Lower leg skin (tissue), 3 donors: ENCODE data around the gene CHD8.
"Not testable (repeated sequence)": the region's sequence is repeated elsewhere in the genome, so short reads cannot be mapped to it uniquely, and the experiment has no call there.

Experiments
- POLR2A ChIP-seq, 2 donors: fragments of 450-650 bp; IDR thresholded peaks; one replicate each; pipeline ENCODE4 v1.6.1; 2016 to 2017; ENCODE audit warnings: antibody characterized with exemption in 2 of 2, mild to moderate bottlenecking in 1 of 2, moderate library complexity in 1 of 2
- TF ChIP-seq, protein P1 (sequence below), 3 donors: fragments of 450-650 bp; IDR thresholded peaks; one replicate each; pipeline ENCODE4 v1.5.1; 2016; ENCODE audit warnings: antibody characterized with exemption in 3 of 3, mild to moderate bottlenecking in 3 of 3, moderate library complexity in 2 of 3

DNA sequence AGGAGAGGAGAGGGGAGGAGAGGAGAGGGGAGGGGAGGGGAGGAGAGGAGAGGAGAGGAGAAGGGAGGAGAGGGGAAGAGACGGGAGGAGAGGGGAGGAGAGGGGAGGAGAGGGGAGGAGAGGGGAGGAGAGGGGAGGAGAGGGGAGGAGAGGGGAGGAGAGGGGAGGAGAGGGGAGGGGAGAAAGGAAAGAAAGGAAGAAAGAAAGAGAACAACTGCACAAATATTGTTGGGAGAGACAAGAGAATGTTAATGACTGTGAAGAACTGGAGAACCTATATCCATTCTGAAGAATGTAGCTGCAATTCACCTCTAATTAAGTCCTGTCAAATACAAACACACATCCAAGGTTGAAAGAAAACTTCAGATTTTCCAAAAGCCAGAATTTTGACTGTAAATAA lies 13.3 kb downstream of the CHD8 start:
- TF ChIP-seq, protein P1, sequence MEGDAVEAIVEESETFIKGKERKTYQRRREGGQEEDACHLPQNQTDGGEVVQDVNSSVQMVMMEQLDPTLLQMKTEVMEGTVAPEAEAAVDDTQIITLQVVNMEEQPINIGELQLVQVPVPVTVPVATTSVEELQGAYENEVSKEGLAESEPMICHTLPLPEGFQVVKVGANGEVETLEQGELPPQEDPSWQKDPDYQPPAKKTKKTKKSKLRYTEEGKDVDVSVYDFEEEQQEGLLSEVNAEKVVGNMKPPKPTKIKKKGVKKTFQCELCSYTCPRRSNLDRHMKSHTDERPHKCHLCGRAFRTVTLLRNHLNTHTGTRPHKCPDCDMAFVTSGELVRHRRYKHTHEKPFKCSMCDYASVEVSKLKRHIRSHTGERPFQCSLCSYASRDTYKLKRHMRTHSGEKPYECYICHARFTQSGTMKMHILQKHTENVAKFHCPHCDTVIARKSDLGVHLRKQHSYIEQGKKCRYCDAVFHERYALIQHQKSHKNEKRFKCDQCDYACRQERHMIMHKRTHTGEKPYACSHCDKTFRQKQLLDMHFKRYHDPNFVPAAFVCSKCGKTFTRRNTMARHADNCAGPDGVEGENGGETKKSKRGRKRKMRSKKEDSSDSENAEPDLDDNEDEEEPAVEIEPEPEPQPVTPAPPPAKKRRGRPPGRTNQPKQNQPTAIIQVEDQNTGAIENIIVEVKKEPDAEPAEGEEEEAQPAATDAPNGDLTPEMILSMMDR (IDR thresholded peaks at IDR 0.05): not testable (repeated sequence)
- not testable (repeated sequence) for TF ChIP-seq POLR2A (IDR thresholded peaks at IDR 0.05)
